Naive thymus-derived CD4-positive, alpha-beta T cell (primary cell): ENCODE measurements around the gene GIT2. TPM values are rescaled to one million over a fixed set of nuclear protein-coding genes. Genes with fewer than 3 reads are reported as not detected.

ENCODE experiments used
- ATAC-seq: fragments of 150-1000 bp; cut with Tn5 transposase; 2 replicates; pipeline ENCODE4 v1.10.0; 2021; ENCODE audit warnings: mild to moderate bottlenecking, moderate library complexity
- CTCF ChIA-PET: fragments of 350-600 bp; sonication (Branson Sonifier 250); formaldehyde crosslinking; loops from one replicate; lab custom pipeline; 2021; ENCODE audit warnings: antibody characterized with exemption; lab: Charles Lee
- POLR2A ChIA-PET: fragments of 350-600 bp; sonication (Branson Sonifier 250); formaldehyde crosslinking; loops from one replicate; lab custom pipeline; 2021; ENCODE audit warnings: antibody characterized with exemption, inconsistent platforms; lab: Charles Lee
- DNase-seq, 9 donors: peaks; one replicate each; pipeline versions ENCODE4 v3.0.0 to v3.0.0-alpha.2; 2020 to 2022; ENCODE audit warnings: mixed read lengths in 1 of 9
- H3K27ac ChIP-seq: one replicate; pipeline ENCODE4 v1.7.0; 2013; ENCODE audit warnings: mild to moderate bottlenecking, low read depth, low read length, moderate library complexity
- H3K27me3 ChIP-seq, 2 donors: one replicate each; pipeline ENCODE4 v1.7.0; 2013; ENCODE audit warnings: low read length in 2 of 2, mild to moderate bottlenecking in 2 of 2, moderate library complexity in 2 of 2; ENCODE audit not compliant: control insufficient read depth in 2 of 2, insufficient read depth in 2 of 2
- H3K36me3 ChIP-seq, 3 experiments: 1 replicate in 2 of 3; 2 replicates in 1 of 3; pipeline ENCODE4 v1.7.0; 2013; ENCODE audit warnings: low read length in 3 of 3, mild to moderate bottlenecking in 3 of 3, moderate library complexity in 1 of 3; ENCODE audit not compliant: insufficient read depth in 3 of 3, control insufficient read depth in 2 of 3
- H3K4me1 ChIP-seq, 2 donors: one replicate each; pipeline ENCODE4 v1.7.0; 2013; ENCODE audit warnings: low read length in 2 of 2, mild to moderate bottlenecking in 2 of 2, moderate library complexity in 1 of 2; ENCODE audit not compliant: control insufficient read depth in 2 of 2, insufficient read depth in 2 of 2
- H3K4me3 ChIP-seq: 2 replicates; pipeline ENCODE4 v1.7.0; 2013; ENCODE audit warnings: mild to moderate bottlenecking, low read length
- H3K9me3 ChIP-seq, 3 experiments: 1 replicate in 2 of 3; 2 replicates in 1 of 3; pipeline ENCODE4 v1.7.0; 2013; ENCODE audit warnings: low read length in 3 of 3; ENCODE audit not compliant: control insufficient read depth in 2 of 3
- H3K27ac Mint-ChIP-seq, 9 donors: one replicate each; pipeline ENCODE4 v1.8.0; 2020 to 2022; ENCODE audit warnings: mixed read lengths in 9 of 9, mild to moderate bottlenecking in 8 of 9, moderate library complexity in 5 of 9, inconsistent platforms in 2 of 9
- H3K27me3 Mint-ChIP-seq, 5 donors: one replicate each; pipeline ENCODE4 v1.8.0; 2021 to 2022; ENCODE audit warnings: mixed read lengths in 5 of 5, mild to moderate bottlenecking in 1 of 5
- H3K36me3 Mint-ChIP-seq, 5 donors: one replicate each; pipeline ENCODE4 v1.8.0; 2020 to 2022; ENCODE audit warnings: mixed read lengths in 5 of 5, mild to moderate bottlenecking in 3 of 5, inconsistent platforms in 1 of 5
- H3K4me1 Mint-ChIP-seq, 7 donors: one replicate each; pipeline ENCODE4 v1.8.0; 2020 to 2022; ENCODE audit warnings: mixed read lengths in 7 of 7, mild to moderate bottlenecking in 3 of 7, inconsistent platforms in 1 of 7
- H3K4me3 Mint-ChIP-seq, 10 donors: one replicate each; pipeline ENCODE4 v1.8.0; 2020 to 2022; ENCODE audit warnings: mild to moderate bottlenecking in 10 of 10, mixed read lengths in 10 of 10, moderate library complexity in 6 of 10, inconsistent platforms in 2 of 10
- H3K9me3 Mint-ChIP-seq, 11 donors: one replicate each; pipeline ENCODE4 v1.8.0; 2020 to 2022; ENCODE audit warnings: mixed read lengths in 11 of 11, mild to moderate bottlenecking in 4 of 11, inconsistent platforms in 1 of 11, moderate library complexity in 1 of 11
- intact Hi-C, 2 donors: fragments of 100-400 bp; cut with micrococcal nuclease; formaldehyde crosslinking; loops; one replicate each; pipeline ENCODE4 v1.15.1; 2023
- polyA plus RNA-seq, 2 donors: library from polyadenylated mRNA; unstranded; fragments of 300-500 nt; fragmentation: Illumina TruSeq; gene quantifications; one replicate each; pipeline ENCODE4 v1.2.3, GENCODE V29; 2021
- total RNA-seq, 6 experiments: library from RNA in 5 of 6; stranded (reverse) in 5 of 6; gene quantifications; 1 replicate in 5 of 6; 2 replicates in 1 of 6; pipeline ENCODE4 v1.2.3 and lab custom pipeline; 2021 to 2026

GIT2 gene
- total and polyA plus RNA-seq, 7 experiments from 2014 or later, result 63.2 to 128 (median 96.4) TPM

- H3K4me1 Mint-ChIP-seq, result peaks cover 33 to 80% (median 74%) of the 10 kb centered on the region in 7 donors
- Histone ChIP-seq H3K4me3 (no peak overlapping the region), H3K36me3 (peaks cover 0 to 14% (median 0%) of the 10 kb centered on the region in 3 experiments), H3K27ac (no peak overlapping the region), H3K4me1 (peaks cover 6 to 14% of the 10 kb centered on the region in 2 donors), H3K27me3 (no peaks in the 10 kb centered on the region), H3K9me3 (no peaks in the 10 kb centered on the region)
- ChIA-PET POLR2A (no interaction called here), CTCF (no interaction called here)
- intact Hi-C loops, result no loop called here
- peaks cover 0 to 42% (median 7%) of the 10 kb centered on the region in 5 donors for H3K36me3 Mint-ChIP-seq
- H3K9me3 Mint-ChIP-seq, result peaks cover 0 to 7% (median 0%) of the 10 kb centered on the region in 11 donors
- ATAC-seq, result peak; percentile 47
- DNase-seq, result no peak
- peak overlapping the region in 7 of 9 donors; percentile 0 to 76 (median 13) for H3K27ac Mint-ChIP-seq
- peak overlapping the region in 3 of 10 donors; percentile 7 to 34 (median 19) for H3K4me3 Mint-ChIP-seq
- no peaks in the 10 kb centered on the region for H3K27me3 Mint-ChIP-seq
Measured at GRCh38 chr12:110007881-110008280, 11.7 kb upstream of the GIT2 start.

DNA sequence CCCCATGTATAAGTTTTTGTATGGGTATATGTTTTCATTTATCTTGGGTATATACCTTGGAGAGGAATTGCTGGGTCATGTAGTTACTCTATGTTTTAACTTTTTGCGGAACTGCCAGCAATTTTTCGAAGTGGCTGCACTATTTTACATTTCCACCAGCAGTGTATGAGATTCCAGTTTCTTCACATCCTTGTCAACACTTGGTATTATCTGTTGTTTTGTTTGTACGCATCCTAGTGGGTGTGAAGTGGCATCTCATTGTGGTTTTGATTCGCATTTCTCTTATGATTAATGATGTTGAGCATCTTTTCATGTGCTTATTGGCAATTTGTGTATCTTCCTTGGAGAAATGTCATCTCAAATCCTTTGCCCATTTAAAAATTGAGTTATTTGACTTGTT is 9.9 kb upstream of the GIT2 start:
- Mint-ChIP-seq H3K27ac (peak overlapping the region in 3 of 9 donors; percentile 20 to 62 (median 43)), H3K27me3 (no peaks in the 10 kb centered on the region), H3K4me1 (peaks cover 30 to 85% (median 68%) of the 10 kb centered on the region in 7 donors), H3K4me3 (peak overlapping the region in 1 of 10 donors; percentile 34), H3K9me3 (peaks cover 0 to 7% (median 0%) of the 10 kb centered on the region in 11 donors), H3K36me3 (peaks cover 0 to 34% (median 3%) of the 10 kb centered on the region in 5 donors)
- DNase-seq, result no peak
- Histone ChIP-seq H3K27me3 (no peaks in the 10 kb centered on the region), H3K36me3 (no peaks in the 10 kb centered on the region), H3K27ac (no peak overlapping the region), H3K4me1 (peaks cover 11 to 13% of the 10 kb centered on the region in 2 donors), H3K4me3 (no peak overlapping the region), H3K9me3 (no peaks in the 10 kb centered on the region)
- intact Hi-C loops, result no loop called here
- ChIA-PET CTCF (no interaction called here), POLR2A (no interaction called here)
- no peak for ATAC-seq

DNA sequence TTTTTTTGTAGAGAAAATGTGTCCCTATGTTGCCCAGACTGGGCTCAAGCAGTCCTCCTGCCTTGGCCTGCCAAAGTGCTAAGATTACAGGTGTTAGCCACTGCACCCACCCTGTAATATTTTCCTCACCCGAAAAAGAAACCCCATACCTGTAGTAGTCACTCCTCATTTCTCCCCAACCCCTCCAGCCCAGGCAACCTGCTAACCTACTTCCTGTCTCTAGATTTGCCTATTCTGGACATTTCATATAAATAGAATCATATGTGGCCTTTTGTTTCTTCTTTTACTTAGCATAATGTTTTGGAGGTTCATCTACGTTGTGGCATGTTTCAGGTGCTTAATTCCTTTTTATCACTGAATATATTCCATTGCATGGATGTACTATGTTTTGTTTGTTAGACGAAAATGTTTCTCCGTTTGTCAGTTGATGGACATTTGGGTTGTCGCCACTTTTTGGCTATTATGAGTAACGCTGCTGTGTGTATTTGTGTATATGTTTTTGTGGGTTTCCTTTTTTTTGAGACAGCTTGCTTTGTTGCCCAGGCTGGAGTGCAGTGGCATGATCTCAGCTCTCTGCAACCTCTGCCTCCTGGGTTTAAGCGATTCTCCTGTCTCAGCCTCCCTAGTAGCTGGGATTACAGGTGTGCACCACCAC is 9.3 kb upstream of the GIT2 start:
- peaks cover 26 to 90% (median 68%) of the 10 kb centered on the region in 7 donors for H3K4me1 Mint-ChIP-seq
- H3K36me3 Mint-ChIP-seq, result peaks cover 0 to 35% (median 3%) of the 10 kb centered on the region in 5 donors
- Histone ChIP-seq H3K36me3 (no peaks in the 10 kb centered on the region), H3K4me1 (peaks cover 11 to 15% of the 10 kb centered on the region in 2 donors), H3K9me3 (no peaks in the 10 kb centered on the region), H3K27ac (peak overlapping the region; percentile 43), H3K27me3 (no peaks in the 10 kb centered on the region), H3K4me3 (no peak overlapping the region)
- no peaks in the 10 kb centered on the region for H3K27me3 Mint-ChIP-seq
- ChIA-PET POLR2A (interaction anchor here (1.4 to 1.8 kb wide), 2 partner anchors 8 to 15 kb away, joined by 3 to 8 read pairs; no protein-coding TSS in a partner anchor), CTCF (interaction anchor here (1.1 kb wide), 1 partner anchor 8 kb away, joined by 5 read pairs; no protein-coding TSS in a partner anchor)
- peaks cover 0 to 7% (median 0%) of the 10 kb centered on the region in 11 donors for H3K9me3 Mint-ChIP-seq
- ATAC-seq (peak; percentile 31), DNase-seq (no peak)
- H3K4me3 Mint-ChIP-seq, result peak overlapping the region in 8 of 10 donors; percentile 25 to 70 (median 42)
- intact Hi-C loops, result no loop called here
- H3K27ac Mint-ChIP-seq, result peak overlapping the region; percentile 20 to 88 (median 67)

GRCh38 chr12:110004598-110004997 is 8.4 kb upstream of the GIT2 start:
- Histone ChIP-seq H3K36me3 (no peaks in the 10 kb centered on the region), H3K27ac (no peak overlapping the region), H3K9me3 (no peaks in the 10 kb centered on the region), H3K27me3 (no peaks in the 10 kb centered on the region), H3K4me1 (peaks cover 13 to 19% of the 10 kb centered on the region in 2 donors), H3K4me3 (no peak overlapping the region)
- Mint-ChIP-seq H3K36me3 (peaks cover 0 to 35% (median 3%) of the 10 kb centered on the region in 5 donors), H3K9me3 (peaks cover 0 to 7% (median 0%) of the 10 kb centered on the region in 11 donors), H3K27ac (peak overlapping the region in 7 of 9 donors; percentile 20 to 82 (median 62)), H3K4me1 (peaks cover 27 to 88% (median 70%) of the 10 kb centered on the region in 7 donors), H3K27me3 (no peaks in the 10 kb centered on the region), H3K4me3 (peak overlapping the region in 6 of 10 donors; percentile 4 to 70 (median 33))
- ChIA-PET CTCF (interaction anchor here (0.5 to 1.7 kb wide), 4 partner anchors 9 to 95 kb away, joined by 3 to 6 read pairs (median 4); no protein-coding TSS in a partner anchor), POLR2A (interaction anchor here (0.7 to 1.8 kb wide), 3 partner anchors 9 to 1660 kb away, joined by 3 to 8 read pairs (median 3); no protein-coding TSS in a partner anchor)
- intact Hi-C loops, result no loop called here
- DNase-seq (no peak), ATAC-seq (peak; percentile 70)

DNA sequence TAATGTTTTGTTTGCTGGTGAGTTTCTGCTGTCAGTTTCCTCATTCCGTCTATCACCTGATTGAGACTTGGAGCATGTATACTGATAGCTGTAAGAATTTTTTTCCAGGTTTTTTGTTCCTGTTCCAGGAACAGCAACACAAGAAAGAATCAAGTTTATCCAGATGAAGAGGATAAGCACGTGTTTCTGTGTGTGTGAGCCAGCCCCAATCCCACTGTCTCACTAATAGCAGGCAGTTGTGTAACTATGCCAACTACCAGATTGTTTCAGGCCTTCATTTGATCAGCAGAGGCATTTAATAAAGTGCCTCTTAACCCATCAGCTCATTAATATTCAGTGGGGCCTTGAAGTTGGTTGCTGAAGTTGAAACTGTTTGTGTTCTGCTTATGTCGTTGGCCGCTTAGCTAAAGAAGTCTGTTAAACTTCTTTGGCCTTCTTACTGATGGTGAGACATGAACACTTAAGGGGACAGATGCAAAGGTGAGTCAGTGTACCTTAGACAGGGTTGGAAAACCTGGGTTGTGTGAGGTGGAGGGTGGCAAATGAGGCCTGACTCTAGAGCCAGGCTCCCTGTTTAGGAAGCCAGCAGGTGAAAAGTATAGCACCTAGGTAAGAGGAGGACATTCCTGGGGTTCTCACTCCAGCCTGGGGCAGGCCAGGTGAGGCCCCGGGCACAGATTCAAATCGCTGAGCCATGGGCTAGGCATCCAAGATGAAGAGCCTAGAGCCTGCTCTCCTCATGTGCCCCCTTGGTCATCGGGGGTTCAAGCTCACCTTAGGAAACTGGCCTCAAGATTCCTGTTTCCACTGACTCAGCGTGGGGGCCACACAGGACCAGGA is 6.7 kb upstream of the GIT2 start:
- CTCF ChIA-PET, result interaction anchor here (0.6 to 1.7 kb wide), 3 partner anchors 9 to 11 kb away, joined by 3 to 6 read pairs (median 3); no protein-coding TSS in a partner anchor
- no peak for DNase-seq
- peaks cover 20 to 26% of the 10 kb centered on the region in 2 donors for H3K4me1 ChIP-seq

GRCh38 chr12:110001596-110001995 is 5.4 kb upstream of the GIT2 start:
- Mint-ChIP-seq H3K27me3 (no peaks in the 10 kb centered on the region), H3K9me3 (peaks cover 0 to 2% (median 0%) of the 10 kb centered on the region in 11 donors)
- H3K9me3 ChIP-seq, result no peaks in the 10 kb centered on the region

More for the DNA sequence above, 6.7 kb upstream of the GIT2 start:
- H3K27ac ChIP-seq, result no peak overlapping the region
- Mint-ChIP-seq H3K27ac (peak overlapping the region in 8 of 9 donors; percentile 11 to 87 (median 66)), H3K36me3 (peaks cover 0 to 30% (median 0%) of the 10 kb centered on the region in 5 donors), H3K4me1 (peaks cover 24 to 90% (median 72%) of the 10 kb centered on the region in 7 donors), H3K4me3 (peak overlapping the region in 4 of 10 donors; percentile 22 to 61 (median 36)), H3K27me3 (no peaks in the 10 kb centered on the region), H3K9me3 (peaks cover 0 to 4% (median 0%) of the 10 kb centered on the region in 11 donors)
- H3K9me3 ChIP-seq, result no peaks in the 10 kb centered on the region
- H3K4me3 ChIP-seq, result no peak overlapping the region
- ATAC-seq, result no peak
- H3K36me3 ChIP-seq, result no peaks in the 10 kb centered on the region
- POLR2A ChIA-PET, result interaction anchor here (1.1 to 1.4 kb wide), 2 partner anchors 8 to 17 kb away, joined by 4 to 5 read pairs; no protein-coding TSS in a partner anchor
- H3K27me3 ChIP-seq, result no peaks in the 10 kb centered on the region
- intact Hi-C loops, result no loop called here

More at GRCh38 chr12:110001596-110001995, 5.4 kb upstream of the GIT2 start:
- ChIA-PET CTCF (no interaction called here), POLR2A (interaction anchor here (0.6 to 1.4 kb wide), 3 partner anchors 9 to 401 kb away, joined by 4 to 5 read pairs (median 4); no protein-coding TSS in a partner anchor)
- no peak for DNase-seq
- no peak overlapping the region for H3K4me3 ChIP-seq
- H3K27me3 ChIP-seq, result no peaks in the 10 kb centered on the region
- H3K36me3 ChIP-seq, result no peaks in the 10 kb centered on the region
- ATAC-seq, result no peak
- intact Hi-C loops, result no loop called here
- H3K36me3 Mint-ChIP-seq, result peaks cover 0 to 21% (median 0%) of the 10 kb centered on the region in 5 donors
- peaks cover 30 to 88% (median 69%) of the 10 kb centered on the region in 7 donors for H3K4me1 Mint-ChIP-seq
- peak overlapping the region in 1 of 9 donors; percentile 40 for H3K27ac Mint-ChIP-seq
- peaks cover 20 to 26% of the 10 kb centered on the region in 2 donors for H3K4me1 ChIP-seq
- no peak overlapping the region for H3K27ac ChIP-seq
- peak overlapping the region in 7 of 10 donors; percentile 47 to 100 (median 97) for H3K4me3 Mint-ChIP-seq
